HG03025 (cell line): ENCODE data around the gene AMIGO1.
A peak's percentile ranks its signal among the peaks of the same experiment; 100 is the strongest.

ENCODE experiments used
- ATAC-seq: cut with Tn5 transposase; IDR thresholded peaks from one replicate; pipeline ENCODE4 v1.9.1; 2021; ENCODE audit warnings: mild to moderate bottlenecking, moderate library complexity; ENCODE audit not compliant: unreplicated experiment, low FRiP score

The AMIGO1 gene

DNA sequence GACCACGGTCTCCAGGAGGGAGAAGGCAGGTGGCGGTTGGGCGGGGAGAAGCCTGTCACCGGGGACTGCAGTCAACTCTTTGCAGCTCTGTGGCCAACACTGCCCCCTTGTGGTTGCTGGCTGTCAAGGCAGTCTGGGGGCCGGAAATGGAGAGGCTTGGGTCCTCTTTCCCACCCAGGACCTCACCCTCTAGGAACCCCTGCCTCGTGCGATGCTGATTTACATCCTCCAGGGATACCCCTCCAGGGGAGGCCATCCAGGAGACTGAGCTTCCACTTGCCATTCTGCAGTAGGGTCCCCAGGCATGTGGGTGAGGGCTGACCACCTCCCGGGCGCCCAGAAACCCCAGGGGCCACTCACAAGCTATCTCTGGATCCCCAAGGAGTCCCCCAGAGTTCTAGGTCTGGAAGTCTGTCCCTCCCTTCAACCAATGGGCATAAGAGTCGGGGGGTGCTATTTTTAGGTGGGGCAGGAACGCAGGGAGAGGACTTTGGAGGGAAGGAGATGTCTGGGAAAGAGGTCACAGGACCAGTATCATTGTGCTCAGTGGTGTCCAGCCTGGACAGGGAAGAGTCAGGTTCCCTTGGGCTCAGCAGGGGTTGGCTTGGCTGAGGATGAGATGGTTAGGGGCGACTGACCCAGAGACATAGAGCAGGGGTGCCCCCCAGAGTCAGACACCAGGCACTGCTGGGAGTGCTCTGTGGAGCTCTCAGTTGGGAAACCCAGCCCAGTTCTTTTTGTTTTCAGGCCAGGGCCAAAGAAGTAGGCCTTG is 23.0 kb upstream of the AMIGO1 start:
- peak; percentile 58 for ATAC-seq

DNA sequence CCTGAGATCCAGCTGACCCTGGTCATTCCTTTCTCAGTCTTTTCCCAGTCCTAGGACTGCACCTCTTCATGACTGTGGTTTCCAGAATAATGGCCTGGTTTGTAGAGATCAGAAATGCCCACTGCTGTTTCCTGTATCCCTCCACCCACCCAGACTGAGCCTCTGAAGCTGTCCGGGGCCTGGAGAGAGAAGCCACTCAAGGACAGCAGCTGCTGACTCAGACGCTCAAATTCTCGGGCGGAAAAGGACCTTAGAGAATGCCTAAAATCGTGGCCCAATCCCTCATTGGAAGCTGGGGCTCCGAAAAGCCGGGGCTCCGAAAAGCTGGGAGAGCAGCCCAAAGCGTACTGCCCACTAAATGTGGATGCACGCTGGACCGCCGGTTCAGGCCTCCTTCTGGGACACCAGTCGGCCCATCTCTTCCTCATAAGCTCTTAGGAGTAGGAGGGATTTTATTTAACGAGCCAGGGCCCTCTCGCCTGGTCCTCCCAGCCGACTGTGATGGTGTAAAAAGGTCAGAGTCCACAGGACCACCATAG is 22.4 kb upstream of the AMIGO1 start:
- no peak for ATAC-seq

DNA sequence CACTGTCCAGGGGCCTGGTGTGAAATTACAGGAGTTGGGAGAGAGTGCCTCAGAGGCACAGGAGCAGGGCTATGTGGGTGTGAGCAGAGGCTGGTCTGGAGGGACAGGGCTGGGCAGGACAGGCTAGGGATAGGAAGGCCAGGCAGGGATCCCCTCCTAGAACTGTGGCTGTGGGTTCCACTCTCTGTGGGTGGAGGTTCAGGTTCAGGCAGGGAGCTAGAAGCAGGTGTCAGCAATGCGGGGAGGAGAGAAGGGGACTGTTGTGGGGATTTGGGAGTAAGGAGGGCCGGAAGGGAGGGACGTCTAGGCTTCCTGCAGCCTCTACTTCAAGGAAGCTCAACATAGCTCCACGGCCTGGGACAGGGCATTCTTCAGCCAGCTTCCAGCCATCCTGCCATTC is 21.9 kb upstream of the AMIGO1 start:
- no peak for ATAC-seq

DNA sequence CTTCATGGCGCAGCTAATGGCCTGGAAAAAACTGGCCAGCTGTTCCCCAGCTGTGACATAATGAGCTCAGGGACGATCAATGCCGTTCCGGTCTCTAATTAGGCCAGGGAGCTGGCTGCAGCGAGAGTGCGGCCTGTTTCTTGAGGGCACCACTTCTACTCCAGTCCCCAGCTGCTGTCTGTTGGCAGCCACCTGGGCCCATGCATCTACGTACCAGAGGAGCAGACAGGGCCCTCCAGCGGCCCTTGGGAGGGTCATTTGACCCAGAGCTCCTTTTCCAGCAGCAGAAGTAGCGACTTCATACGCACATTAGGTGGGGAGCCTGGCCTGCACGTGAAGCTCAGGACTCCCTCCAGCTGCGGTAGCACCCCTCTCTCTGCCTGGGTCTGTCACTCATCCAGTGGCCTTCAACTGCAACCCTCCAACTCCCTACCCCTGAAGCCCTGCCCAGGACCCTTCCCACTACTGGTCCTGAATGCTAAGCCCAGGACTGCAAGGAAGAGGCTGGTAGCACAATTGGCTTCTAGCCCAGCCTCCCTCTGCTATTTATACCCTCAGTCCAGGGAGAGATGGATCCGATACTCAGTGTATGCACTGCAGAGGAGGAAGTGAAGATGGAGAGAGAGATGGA is 21.0 kb upstream of the AMIGO1 start:
- no peak for ATAC-seq

DNA sequence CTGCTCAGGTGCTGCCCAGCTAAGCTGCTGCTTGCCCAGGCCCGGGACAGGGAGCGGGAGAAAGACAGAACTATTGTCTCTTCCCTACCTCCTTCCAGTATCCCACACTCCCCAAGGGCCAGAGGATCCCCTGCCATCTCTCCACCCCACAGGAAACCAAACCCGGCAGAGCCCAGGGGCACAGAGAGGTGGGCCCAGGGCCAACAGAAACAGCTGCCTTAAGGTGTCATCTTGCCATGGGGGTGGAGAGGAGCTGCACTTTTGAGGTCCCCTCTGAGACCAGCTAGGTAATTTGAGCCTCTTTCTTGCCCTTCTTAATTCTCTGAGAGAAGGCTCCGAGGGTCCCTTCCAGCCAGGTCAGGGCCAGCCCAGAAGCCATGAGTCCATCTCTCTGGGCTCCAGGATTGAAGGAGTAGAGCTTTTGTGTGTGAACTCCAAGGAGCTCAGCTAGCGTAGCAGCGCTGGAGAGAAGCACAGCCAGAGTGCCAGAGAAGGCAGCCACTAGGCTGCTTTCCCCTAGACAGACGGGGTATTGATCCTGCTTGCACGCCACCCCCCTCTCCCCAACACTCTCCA is 20.4 kb upstream of the AMIGO1 start:
- ATAC-seq, result no peak

DNA sequence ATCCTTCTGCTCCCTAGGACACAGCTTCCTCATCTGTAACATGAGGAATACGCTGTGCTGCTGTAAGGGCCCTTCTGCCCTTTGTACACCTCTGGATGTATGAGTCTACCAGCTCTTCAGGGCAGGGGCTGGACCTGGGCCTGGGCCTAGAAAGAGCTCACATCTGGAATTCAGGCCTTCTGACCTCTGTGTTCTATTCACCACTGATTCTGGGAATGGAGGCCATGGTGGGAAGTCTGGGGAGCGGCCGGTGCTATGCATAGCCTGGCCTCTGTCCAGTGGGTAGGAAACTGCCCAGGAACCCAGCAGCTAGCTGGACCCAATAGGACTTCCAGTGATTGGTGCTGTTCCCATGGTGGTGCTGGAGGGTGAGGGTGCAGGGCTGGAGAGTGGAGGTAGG is 19.2 kb upstream of the AMIGO1 start:
- no peak for ATAC-seq

DNA sequence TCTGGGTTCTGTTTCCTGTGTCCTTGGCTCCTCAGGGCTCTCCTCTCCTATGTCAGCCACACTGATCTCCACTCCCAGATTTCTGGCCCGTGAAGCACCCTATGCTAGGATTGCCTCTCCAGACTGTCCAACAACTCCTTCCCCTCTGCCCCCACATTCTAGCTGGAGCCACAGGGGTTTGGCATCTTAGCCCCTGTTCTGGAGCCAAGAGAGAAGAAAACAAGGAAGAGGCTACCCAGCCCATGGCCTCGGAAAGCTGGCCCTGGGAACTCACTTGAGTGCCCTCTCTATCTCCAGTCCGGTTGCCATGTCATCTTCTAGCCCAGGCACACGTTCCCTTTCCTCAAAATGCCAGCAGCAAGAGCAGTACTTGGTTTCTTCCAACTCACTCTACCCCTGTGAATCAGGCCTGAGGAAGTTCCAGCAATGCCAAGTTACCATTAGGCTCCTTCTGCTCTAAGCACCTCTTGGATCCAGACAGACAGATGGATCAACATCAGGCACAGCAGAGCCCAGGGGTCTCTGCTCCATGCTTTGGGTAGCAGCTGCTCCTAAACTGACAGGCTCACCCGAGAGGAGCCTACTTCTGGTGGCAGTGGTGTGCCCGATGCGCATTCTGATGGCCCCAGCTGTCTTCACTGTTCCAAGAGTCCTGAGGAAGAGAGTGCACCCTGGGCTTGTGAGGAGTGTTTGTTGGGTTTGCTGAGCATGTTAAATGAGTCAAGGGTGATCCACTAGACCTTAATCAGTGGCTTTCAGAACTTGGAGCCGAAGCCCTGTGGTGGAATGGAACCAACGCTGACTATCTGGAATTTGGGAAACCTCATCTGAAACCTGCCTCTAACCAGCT is 18.5 kb upstream of the AMIGO1 start:
- no peak for ATAC-seq

DNA sequence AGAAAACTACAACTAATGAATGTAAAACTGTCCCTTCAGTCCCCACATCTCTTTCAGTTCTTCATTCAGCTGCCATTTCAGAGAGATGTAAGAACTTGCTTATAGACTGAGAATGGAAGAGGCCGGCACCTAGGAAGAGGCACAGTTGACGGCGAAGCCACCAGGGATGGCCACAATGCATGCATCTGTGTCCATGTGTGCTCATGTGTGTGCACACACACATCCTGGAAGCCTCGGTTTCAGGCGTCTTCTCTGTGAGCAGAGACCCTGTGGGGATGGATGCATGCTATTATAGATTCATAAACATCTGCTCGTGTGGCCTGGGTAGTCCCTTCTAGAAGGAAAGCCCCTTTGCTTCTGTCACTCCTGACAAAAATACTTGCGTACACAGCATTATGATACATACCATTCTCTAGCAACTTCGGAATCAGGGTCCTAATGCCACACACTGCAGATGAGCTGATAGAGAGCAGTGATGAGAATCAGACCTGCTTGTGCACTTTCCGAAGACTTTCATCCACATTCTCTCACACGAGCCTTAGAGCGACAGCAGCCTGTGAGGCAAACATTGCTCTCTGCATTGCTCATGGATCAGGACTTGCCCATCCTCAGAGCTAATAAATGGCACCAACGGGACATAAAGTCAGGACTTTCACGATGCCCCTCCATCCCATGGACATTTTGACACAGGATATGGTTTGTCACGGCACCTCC is 17.7 kb upstream of the AMIGO1 start:
- no peak for ATAC-seq

DNA sequence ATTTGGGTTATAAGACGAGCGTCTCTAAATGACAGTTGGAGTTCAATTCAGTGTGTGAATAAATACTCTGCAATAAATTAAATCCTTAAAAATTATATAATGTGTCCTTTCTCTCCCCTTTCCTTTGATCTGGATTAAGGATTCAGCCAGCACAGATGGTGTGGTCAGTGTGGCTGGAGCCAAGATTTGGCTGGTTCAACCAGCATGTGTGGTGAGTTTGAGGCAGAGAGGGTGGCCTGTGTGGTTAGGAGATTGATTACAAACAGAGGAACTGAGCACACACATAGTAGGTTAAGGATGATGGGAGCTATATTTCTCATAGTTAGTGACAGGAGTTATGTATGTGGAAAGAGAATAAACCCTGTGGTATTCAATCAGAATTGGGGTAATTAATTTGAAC is 14.2 kb upstream of the AMIGO1 start:
- no peak for ATAC-seq

DNA sequence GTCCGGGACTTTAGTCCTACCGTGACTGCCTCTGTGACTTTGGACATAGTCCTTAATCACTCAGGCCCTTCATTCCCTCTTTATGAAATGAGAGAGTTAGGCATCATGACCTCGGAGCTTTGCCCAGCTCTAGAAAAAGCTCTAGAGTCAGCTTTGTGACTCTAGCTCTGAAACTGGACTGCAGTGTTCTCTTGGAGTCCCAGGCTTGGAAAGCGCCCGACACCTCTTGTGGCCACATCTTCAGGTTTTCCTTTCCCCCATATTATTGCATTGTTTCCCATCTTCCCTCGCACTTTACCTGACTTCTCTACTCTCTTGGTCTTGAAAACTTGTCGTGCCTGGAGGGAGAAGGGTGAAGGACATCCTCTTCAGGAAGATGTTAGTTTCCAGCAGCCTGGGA is 12.5 kb upstream of the AMIGO1 start:
- ATAC-seq, result no peak

DNA sequence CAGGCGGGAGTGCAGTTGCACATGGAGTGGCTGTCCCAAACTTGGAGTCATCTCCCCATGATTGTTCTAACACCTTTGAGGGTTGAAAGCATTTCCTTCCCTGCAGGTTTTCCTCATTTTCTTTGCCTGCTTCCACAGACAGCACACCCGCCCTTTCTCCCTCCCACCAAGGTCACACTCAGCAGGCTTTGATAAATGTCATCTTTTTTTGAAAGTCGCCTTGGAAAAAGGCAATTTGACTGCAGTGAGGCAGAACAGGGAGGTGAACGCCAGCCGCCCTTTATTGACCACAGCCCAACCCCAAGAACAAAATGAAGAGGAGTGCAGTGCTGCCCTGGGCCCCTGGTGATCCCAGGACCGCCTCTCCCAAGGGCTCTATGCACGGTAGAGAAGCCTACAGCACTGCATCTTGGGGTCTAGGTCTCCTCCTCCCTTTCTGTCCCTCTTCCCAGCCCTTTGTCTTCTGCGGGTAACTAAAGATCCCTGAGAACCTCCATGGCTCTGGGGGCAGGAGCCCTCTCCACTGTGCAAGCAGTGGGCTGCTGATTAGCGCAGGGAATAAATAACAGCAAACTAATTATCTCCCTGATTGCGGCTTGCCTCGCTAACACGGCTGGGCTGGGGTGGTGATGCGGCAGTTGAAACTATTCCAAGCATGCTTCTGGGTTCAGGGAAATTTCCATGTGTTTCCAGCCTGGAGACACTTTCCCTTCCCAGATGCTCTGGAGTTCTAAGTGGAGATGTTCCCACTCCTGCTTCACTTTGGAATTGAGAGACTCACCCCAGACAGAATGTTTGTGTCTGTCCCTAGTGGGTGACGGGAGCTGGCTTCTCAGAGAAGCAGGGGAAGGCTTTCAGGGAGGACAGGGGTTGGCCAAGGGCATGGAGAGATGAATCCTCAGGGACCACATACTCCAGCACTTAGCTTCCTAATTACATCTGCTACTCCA is 11.8 kb upstream of the AMIGO1 start:
- no peak for ATAC-seq

DNA sequence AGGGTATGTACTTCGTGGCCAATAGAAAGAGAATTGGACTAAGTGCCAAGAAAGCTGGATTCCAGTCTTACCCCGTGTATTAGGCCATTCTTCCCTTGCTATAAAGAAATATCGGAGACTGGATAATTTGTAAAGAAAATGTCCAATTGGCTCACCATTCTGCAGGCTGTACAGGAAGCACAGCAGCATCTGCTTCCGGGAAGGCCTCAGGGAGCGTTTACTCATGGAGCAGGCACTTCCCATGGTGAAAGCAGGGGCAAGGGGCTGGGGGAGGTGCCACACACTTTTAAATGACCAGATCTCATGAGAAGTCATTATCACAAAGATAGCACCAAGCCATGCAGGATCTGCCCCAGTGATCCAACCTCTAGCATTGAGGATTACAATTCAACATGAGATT is 7.8 kb upstream of the AMIGO1 start:
- no peak for ATAC-seq

DNA sequence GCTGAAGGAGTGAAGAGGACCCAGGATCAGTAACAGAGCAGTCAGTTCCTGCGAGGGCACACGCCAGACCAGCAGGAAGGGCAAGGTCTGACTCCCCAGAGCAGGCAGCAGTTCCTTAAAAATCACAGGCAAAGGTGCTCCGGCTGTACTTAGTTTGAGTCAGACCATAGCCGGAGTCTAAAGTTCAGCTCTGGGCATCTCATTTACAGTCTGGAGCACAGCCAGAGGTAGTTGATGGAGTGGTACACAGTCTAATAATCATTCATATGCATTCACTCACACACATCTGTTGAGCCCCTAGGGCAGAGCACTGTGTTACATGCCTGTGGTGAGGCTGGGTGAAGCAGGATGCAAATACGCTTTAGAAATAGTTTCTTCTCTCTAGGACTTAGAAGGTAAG is 7.3 kb upstream of the AMIGO1 start:
- no peak for ATAC-seq

DNA sequence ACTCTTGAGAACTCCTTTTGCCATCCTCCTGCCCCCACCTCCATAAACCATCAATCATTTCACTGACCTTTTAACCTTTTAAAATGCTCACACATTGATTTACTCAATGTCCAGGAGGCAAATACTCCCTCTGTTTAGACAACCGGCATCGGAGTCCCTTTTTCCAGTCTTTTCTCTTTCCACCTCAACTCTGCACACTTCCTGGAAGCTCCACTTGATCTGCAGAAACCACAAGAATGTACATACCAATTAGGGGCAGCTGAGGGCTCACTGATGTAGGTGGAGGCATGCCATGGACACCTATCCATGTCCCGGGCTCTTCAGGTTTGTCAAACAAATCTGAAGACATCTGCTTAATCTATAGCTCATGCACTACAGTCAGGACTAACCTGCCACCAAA is 5.3 kb upstream of the AMIGO1 start:
- ATAC-seq, result no peak

DNA sequence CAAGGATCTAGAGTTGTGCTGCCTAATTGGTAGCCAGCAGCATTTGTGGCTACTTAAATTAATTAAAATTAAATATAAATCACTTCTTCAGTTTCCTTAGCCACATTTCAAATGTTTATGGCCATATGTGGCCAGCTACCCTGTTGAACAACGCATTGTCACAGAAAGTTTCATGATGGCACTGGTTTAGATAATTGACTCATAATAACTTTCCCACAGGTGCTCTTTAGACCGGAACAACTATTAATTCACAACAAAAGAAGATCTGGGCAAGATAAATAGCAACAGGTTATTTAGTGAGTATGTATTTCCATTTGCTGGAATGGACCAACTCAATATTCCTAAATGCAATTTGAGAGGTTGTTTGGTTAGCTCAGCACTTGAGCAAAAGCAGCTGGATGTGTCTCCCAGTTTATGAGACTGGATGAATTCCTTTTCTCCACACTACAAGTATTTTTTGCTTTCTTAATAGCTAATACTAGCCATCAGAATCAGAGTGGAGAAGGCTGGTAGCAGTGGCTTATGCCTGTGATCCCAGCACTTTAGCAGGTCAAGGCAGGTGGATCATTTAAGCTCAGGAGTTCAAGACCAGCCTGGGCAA is 3.7 kb upstream of the AMIGO1 start:
- no peak for ATAC-seq

DNA sequence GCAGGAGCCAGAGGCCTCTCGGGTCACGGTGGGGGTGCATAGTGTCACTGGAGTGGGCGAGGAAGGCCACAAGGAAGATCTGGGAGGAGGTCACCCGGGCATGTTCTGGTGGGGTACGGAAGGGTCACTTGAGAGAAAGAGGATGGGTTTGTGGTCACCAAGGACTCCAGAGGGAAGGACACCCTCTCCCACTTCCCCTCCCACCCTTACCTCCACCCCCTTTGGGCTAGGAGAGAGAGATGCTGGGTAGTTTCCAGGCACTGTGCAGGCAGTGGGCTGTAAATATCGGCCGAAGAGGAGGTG is 703 bp downstream of the AMIGO1 start:
- no peak for ATAC-seq

DNA sequence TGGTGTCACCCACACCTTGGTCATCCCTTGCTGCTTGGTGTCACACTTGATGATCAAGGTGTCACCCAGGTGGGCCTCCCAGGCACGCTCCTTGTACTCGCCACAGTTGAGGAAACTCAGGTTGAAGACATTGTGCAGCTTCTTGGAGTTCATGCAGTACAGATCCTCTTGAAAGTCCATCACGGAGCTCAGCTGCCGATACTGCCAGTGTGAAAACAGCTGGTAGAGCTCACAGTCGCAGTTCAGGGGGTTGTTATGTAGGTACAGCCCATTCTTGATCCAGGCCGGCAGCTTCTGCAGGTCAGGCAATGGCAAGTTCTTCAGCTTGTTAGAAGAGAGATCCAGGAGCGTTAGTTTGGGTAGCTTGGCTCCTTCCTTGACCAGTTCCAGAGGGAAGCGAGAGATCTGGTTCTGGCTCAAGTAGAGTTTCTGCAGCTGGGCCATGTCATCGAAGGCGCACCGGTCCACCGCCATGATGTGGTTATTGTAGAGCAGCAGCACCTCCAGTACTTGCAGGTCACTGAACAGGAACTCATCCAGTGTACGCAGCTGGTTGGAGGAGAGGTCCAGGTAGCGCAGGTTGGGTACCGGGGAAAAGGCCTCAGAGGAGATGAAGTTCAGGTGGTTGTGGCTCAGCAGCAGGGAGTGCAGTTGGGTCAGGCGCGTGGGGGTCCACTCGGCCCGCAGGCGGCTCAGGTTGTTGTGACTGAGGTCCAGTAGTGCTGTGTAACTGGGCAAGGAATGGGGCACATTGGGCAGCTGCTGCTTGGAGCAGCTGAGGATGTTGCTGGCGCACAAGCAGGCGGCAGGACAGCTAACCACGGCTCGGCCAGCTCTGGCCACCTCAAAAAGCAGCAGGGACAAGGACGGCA is 1.3 kb downstream of the AMIGO1 start:
- no peak for ATAC-seq

DNA sequence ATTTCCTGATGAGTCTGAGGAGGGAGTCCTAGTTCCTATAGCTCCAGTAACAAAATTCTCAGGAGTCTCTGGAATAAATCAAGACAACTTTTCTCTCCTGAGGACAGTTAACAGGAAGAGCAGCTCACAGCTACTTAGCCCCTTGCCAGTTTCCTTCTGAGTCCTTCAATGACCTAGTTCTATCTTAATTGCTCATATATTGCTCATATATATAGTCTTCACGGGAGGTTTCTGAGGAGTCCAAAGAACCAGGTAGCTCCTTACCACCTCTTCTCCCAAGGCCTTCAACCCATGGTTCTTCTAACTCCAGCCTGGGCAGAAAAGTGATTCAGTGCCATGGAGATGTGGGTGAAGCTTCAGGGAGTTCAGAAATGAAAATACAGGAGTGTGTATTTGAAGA is 4.6 kb downstream of the AMIGO1 start:
- no peak for ATAC-seq
